Muscle of leg (tissue), 11 donors: ENCODE data around the gene TNNT1. TPM values are rescaled to one million over a fixed set of nuclear protein-coding genes. Genes with fewer than 3 reads are reported as not detected.
"Not testable (repeated sequence)": the region's sequence is repeated elsewhere in the genome, so short reads cannot be mapped to it uniquely, and the experiment has no call there.

Experiments
- DNase-seq: peaks from one replicate; pipeline ENCODE4 v3.0.0; 2013
- H3K27ac ChIP-seq: one replicate; pipeline ENCODE4 v1.5.1; 2013; ENCODE audit warnings: mild to moderate bottlenecking, low read length, control low read depth
- H3K27me3 ChIP-seq: one replicate; pipeline ENCODE4 v1.6.1; 2013; ENCODE audit warnings: low read length; ENCODE audit not compliant: control insufficient read depth, insufficient read depth
- H3K36me3 ChIP-seq: one replicate; pipeline ENCODE4 v1.6.1; 2013; ENCODE audit warnings: low read length; ENCODE audit not compliant: control insufficient read depth, insufficient read depth
- H3K4me1 ChIP-seq: one replicate; pipeline ENCODE4 v1.6.1; 2013; ENCODE audit warnings: low read length; ENCODE audit not compliant: control insufficient read depth, insufficient read depth
- H3K4me3 ChIP-seq: one replicate; pipeline ENCODE4 v1.5.1; 2013; ENCODE audit warnings: low read length, control low read depth
- H3K9me3 ChIP-seq: replicated peaks from 2 replicates; pipeline ENCODE4 v1.6.1; 2013; ENCODE audit warnings: low read depth, low read length; ENCODE audit not compliant: control insufficient read depth
- WGBS: methylation state at CpG from one replicate; pipeline ENCODE4 v1.1.5; 2013; ENCODE audit warnings: missing lambda C conversion rate; ENCODE audit not compliant: insufficient coverage; 5-methylcytosine and 5-hydroxymethylcytosine counted together
- polyA plus RNA-seq, 8 donors: library from polyadenylated mRNA; unstranded; fragments of 120-200 nt; gene quantifications; one replicate each; pipeline versions ENCODE4 v1.2.1 to v1.2.3, GENCODE V29; 2013; ENCODE audit warnings: inconsistent platforms in 1 of 8, low replicate concordance in 1 of 8; ENCODE audit not compliant: insufficient read length in 8 of 8, insufficient read depth in 1 of 8
- total RNA-seq: library from RNA; stranded (reverse); fragments of 120-200 nt; gene quantifications from one replicate; pipeline ENCODE4 v1.2.4, GENCODE V29; 2013

The TNNT1 gene
- total and polyA plus RNA-seq, 9 donors = 387 to 1,171 (median 597) TPM

DNA sequence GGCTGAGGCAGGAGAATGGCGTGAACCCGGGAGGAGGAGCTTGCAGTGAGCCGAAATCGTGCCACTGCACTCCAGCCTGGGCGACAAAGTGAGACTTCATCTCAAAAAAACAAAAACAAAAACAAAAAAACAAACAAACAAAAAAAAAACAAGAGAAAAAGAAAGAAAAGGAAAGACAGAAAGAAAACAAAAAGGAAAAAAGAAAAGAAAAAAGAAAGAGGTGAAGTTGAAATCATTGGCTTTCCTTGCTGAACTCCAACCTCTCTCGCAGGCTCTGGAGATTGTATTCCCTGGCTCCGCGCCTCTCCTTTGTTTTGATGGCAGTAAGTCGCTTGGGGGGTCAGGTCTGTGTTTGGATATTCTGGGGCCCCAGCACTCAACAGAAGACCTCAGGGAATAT is 23.3 kb upstream of the TNNT1 start:
- not testable (repeated sequence) for DNase-seq, H3K27ac ChIP-seq, H3K4me3 ChIP-seq, H3K36me3 ChIP-seq, H3K9me3 ChIP-seq, H3K4me1 ChIP-seq
- peaks cover 80% of the 10 kb centered on the region for H3K27me3 ChIP-seq
- 49% methylated on average over 6 of the region's 9 CpGs for WGBS

DNA sequence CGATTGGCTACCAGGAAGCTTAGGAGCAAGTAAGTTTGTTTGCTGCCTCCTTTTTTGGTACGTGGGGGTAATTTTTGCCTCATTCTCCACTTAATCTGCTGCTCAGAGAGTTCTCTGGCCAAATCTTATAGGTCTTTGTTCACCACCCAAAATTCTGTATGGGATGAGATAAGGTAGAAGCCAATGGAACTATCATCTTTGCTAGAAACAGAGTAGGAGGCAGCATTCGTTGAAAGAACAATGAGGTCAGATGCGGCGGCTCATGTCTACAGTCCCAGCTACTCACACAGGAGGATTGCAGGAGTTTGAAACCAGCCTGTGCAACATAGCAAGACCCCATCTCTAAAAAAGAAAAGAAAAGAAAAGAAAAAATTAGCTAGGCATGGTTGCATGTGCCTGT is 22.4 kb upstream of the TNNT1 start:
- Histone ChIP-seq H3K9me3 (no peaks in the 10 kb centered on the region), H3K36me3 (no peaks in the 10 kb centered on the region), H3K27ac (no peak overlapping the region), H3K4me1 (peaks cover 12% of the 10 kb centered on the region), H3K4me3 (no peak overlapping the region), H3K27me3 (peaks cover 80% of the 10 kb centered on the region)
- WGBS = no CpG with 5 or more reads among the region's 5 CpGs
- no peak for DNase-seq

DNA sequence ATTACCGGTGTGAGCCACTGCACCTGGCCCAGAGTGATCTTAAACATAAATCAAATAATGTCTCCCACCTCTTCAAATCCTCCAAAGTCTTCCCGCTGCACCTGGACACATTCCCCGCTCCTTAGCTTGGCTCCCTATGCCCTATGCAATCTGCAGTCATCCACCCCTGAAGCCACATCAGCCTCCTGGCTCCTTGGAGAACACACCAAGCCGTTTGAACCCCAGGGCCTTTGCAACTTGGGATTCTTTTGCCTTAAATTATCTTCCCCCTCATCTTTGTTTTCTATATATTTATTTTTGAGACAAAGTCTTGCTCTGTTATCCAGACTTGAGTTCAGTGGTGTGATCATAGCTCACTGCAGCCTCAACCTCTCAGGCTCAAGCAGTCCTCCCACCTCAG is 20.1 kb upstream of the TNNT1 start:
- Histone ChIP-seq H3K27ac (no peak overlapping the region), H3K4me1 (peaks cover 19% of the 10 kb centered on the region), H3K9me3 (no peaks in the 10 kb centered on the region), H3K4me3 (no peak overlapping the region), H3K36me3 (no peaks in the 10 kb centered on the region), H3K27me3 (peaks cover 77% of the 10 kb centered on the region)
- no peak for DNase-seq
- 65% methylated on average over 3 of the region's 4 CpGs for WGBS

DNA sequence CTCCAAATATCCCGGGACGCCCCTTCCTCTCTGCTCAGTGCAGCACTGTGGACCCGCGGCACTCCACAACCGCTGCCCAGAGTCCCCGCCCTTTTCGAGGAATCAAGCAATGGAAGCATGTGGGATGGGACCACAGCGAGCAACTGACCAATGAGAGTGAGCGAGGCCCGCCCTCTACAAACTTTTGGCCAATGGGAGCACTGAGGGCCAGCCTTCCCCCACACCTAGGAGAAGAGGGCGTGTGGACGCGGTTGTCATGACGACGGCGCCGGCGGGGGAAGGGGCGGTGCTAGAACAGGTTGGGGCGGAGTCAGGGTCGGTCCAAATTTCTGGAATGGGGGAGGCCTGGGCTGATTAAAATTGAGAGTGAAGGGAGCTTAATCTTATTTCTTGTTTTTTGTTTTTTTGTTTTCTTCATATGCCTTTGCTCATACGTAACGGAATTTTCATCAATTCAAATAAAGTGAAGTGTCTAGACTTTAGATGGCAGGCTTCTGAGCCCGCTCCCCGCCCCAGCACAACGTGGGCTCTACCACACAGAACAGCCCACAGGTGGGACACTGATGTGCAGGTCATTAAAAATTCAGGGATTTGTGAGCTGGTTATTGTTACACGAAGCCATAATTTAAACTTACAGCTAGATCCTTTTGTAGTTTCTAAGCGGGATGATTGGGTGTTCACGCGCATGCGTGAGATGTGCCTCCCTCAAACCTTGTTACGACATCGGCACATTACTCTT is 17.7 kb upstream of the TNNT1 start, which contains the start of gene DNAAF3:
Gene DNAAF3 (minus strand): TSS at position 84 of the 739 bp plus-strand sequence. CDS start 200 bp downstream, outside the sequence.
- Histone ChIP-seq H3K4me1 (peaks cover 12% of the 10 kb centered on the region), H3K27ac (no peak within 1 kb of the TSS), H3K4me3 (peak within 1 kb of the TSS; percentile 35), H3K36me3 (no peaks in the 10 kb centered on the region), H3K9me3 (no peaks in the 10 kb centered on the region), H3K27me3 (peaks cover 71% of the 10 kb centered on the region)
- DNase-seq = peak; percentile 95
- WGBS = 0% methylated on average over 14 of the region's 33 CpGs

DNA sequence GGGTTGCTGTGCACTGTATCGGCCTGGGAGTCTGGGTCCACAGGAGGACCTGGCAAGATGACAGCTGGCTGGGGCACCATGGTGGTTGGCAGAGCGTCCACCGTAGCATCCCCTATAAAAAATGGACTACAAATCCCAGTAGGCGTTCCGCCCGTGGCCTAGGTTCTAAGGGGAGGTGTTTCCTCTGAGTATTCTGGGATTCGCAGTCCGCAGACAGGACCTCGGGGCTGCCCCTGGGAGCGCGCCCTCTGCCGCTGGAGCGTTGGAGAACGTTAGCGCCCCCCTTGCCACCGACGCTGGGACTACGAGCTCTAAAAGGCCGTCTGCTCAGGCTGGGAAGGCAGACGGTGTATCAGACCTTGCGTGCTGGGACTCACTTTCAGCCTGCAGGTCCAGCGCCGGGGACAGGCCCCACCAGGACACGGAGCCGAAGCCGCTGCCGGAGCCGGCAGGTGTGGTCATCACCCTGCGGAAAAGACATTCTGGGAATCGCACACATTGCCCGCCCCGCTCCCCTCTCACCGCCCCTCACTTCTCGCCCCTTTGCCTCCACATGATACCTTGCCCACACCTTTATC is 17.0 kb upstream of the TNNT1 start:
- H3K36me3 ChIP-seq = no peaks in the 10 kb centered on the region
- peak overlapping the region; percentile 35 for H3K4me3 ChIP-seq
- DNase-seq = peak; percentile 66
- WGBS = 2% methylated on average over 29 of the region's 34 CpGs
- peaks cover 72% of the 10 kb centered on the region for H3K27me3 ChIP-seq
- H3K4me1 ChIP-seq = peaks cover 12% of the 10 kb centered on the region
- H3K27ac ChIP-seq = no peak overlapping the region
- H3K9me3 ChIP-seq = no peaks in the 10 kb centered on the region

DNA sequence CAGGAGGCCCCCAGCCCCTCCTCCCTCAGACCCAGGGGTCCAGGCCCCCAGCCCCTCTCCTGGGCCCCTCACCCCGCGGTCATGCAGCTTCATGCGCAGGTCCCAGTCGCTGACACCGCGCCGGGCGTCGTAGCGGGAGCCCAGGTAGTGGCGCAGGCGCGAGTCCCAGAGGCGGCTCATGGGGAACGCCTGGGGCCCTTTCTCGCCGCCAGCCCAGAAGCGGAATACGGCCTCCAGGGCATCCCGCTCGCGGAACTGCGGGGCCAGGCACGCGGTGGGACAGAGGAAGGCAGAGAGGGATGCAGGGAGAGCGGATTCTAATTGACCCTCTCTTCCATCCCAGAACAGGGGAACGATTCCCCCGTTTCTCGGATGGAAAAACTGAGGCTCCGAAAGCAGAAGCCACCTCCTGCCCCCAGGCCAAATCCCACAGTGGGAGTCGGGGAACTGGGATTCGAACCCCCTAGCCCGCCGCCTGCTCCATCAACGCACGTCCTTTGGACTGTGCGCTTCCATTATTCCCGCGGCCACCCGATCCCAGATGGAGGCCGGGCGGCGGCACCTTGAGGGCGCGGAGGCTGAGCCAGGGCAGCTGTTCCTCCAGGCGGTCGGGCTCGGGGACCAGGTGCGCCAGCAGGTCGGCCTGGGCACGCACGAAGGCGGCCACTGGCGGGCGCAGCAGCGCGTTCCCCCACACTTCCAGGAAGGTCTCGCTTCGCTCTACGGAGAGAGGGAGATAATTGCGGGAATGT is 12.7 kb upstream of the TNNT1 start:
- peaks cover 73% of the 10 kb centered on the region for H3K27me3 ChIP-seq
- no peak overlapping the region for H3K27ac ChIP-seq
- H3K4me1 ChIP-seq = peaks cover 21% of the 10 kb centered on the region
- DNase-seq = no peak
- H3K9me3 ChIP-seq = no peaks in the 10 kb centered on the region
- no peak overlapping the region for H3K4me3 ChIP-seq
- 22% methylated on average over 40 of the region's 61 CpGs for WGBS
- no peaks in the 10 kb centered on the region for H3K36me3 ChIP-seq

DNA sequence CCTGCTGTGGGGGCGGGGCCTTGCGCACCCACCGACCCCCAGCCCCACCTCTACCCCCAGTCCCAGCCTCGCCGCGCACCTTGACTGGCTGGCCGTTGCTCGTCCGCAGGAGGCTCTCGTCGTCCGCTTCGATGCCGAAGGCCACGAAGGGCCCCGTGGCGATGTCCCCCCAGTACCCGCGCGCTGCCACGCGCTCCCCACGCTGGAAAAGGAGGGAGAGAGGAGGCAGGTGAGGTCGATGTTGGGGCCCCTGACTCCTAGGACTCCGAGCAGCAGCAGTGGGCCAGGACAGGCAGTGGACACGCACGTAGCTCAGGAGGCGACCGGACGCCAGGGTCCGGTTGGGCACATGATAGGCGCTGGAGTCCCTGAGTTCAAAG is 12.0 kb upstream of the TNNT1 start:
- peaks cover 25% of the 10 kb centered on the region for H3K4me1 ChIP-seq
- DNase-seq = no peak
- H3K27me3 ChIP-seq = peaks cover 73% of the 10 kb centered on the region
- H3K9me3 ChIP-seq = no peaks in the 10 kb centered on the region
- 6% methylated on average over 32 of the region's 32 CpGs for WGBS
- no peak overlapping the region for H3K27ac ChIP-seq
- H3K4me3 ChIP-seq = no peak overlapping the region
- no peaks in the 10 kb centered on the region for H3K36me3 ChIP-seq

DNA sequence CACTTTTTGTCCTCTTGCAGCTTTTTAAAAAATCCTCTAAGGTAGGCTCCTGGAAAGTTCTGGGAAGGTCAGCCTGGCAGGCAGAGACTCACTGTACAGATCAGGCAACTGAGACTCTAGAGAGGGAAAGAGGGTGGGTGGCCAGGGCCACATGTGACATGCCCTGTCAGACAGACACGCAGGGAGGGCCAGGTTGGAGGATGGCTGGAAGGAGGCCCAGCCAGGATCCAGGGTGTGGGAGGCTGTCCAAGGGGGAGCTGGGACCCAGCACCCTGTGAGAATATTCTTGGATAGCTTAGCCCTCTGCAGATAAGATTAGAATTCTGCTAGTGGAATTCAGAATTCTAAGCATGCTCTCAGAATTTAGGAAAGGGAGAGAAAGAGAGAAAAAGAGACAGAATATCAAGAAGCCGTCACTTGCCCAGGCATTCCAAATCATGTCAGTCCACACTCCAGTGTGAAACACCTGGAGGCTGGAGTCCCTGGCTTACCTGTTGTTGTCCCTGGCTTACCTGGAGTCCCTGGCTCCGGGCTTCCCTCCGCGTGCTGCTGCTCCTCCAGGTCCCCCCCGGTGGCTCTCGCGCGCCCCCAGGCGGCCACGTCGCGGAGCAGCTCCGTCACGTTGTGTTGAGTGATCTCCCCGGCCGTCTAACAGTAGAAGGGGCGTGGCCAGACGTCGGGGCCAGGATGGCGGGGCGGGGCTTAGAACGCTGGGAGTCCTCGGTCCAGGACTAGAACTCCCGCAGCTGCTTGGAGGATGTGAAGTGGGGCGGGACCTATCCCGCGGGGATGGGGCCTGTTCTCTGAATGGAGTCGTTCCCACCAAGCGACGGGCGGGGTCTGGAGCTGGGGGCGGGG is 11.4 kb upstream of the TNNT1 start:
- Histone ChIP-seq H3K27ac (no peak overlapping the region), H3K9me3 (no peaks in the 10 kb centered on the region), H3K36me3 (no peaks in the 10 kb centered on the region), H3K27me3 (peaks cover 70% of the 10 kb centered on the region), H3K4me3 (no peak overlapping the region), H3K4me1 (peaks cover 23% of the 10 kb centered on the region)
- DNase-seq = peak; percentile 78
- WGBS = 3% methylated on average over 32 of the region's 33 CpGs

DNA sequence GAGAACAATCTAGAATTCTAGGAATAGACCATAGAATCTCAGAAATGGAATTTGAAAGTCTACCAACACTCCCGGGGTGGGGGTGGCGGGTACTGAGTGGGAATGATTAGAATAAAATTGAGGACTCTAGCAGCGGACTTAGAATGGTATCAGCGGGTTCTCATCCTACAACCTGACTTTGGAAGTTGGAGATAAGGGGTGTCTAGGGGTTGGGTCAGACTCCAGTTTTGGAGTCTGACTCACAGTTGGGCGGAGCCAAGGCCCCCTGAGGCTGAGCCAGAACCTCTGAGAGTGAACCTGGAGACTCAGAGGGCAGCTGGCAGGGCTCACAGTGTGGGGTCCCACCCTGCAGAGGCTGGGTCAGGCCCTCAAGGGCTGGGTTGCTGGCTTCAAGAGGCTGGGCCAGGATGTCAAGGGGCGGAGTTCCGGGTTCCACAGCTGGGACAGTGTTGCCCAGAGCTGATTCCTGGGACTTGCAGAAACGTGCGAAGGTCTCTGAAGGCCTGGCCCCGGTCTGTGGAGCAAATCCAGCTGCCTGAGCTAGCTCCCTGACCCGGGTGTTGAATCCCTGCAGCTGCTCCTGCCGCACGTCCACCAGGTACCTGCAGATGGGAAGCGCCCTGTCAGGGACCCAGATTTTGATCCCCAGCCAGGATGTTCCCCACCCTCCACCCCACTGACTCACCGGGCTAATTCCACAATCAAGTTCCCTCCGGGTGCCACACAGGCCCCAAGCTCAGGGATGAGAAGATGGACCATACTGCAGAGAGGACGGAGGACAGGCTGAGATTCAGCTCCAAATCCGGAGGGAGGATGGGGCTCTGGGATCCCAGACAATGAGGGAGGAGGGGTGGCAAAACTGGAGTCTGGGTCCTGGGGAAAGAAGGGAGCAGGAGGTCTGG is 10.1 kb upstream of the TNNT1 start:
- 54% methylated on average over 14 of the region's 18 CpGs for WGBS
- H3K4me3 ChIP-seq = no peak overlapping the region
- H3K27ac ChIP-seq = no peak overlapping the region

More for the DNA sequence above, 10.1 kb upstream of the TNNT1 start:
- no peaks in the 10 kb centered on the region for H3K9me3 ChIP-seq
- H3K27me3 ChIP-seq = peaks cover 62% of the 10 kb centered on the region
- no peaks in the 10 kb centered on the region for H3K36me3 ChIP-seq
- peaks cover 23% of the 10 kb centered on the region for H3K4me1 ChIP-seq
- DNase-seq = no peak
